Right lobe of liver (tissue), 4 donors: ENCODE measurements around the gene UFD1.

Source experiments
- POLR2A ChIP-seq: fragments of 450-650 bp; IDR thresholded peaks from one replicate; pipeline ENCODE4 v1.6.1; 2017; ENCODE audit warnings: antibody characterized with exemption, mild to moderate bottlenecking
- TF ChIP-seq, protein P1 (sequence below), 4 donors: fragments of 200-600 bp in 3 of 4; fragments of 450-650 bp in 1 of 4; IDR thresholded peaks; one replicate each; pipeline versions ENCODE4 v1.5.1 to v1.8.0; 2016 to 2022; ENCODE audit warnings: antibody characterized with exemption in 4 of 4, mild to moderate bottlenecking in 2 of 4
- donor health status: DM: no; HTN: no; CAD: no.
- donor health status: DM: no; HTN: no; CAD: no.
- donor health status: DM: no; HTN: yes; CAD: no.

- TF ChIP-seq, protein P1, sequence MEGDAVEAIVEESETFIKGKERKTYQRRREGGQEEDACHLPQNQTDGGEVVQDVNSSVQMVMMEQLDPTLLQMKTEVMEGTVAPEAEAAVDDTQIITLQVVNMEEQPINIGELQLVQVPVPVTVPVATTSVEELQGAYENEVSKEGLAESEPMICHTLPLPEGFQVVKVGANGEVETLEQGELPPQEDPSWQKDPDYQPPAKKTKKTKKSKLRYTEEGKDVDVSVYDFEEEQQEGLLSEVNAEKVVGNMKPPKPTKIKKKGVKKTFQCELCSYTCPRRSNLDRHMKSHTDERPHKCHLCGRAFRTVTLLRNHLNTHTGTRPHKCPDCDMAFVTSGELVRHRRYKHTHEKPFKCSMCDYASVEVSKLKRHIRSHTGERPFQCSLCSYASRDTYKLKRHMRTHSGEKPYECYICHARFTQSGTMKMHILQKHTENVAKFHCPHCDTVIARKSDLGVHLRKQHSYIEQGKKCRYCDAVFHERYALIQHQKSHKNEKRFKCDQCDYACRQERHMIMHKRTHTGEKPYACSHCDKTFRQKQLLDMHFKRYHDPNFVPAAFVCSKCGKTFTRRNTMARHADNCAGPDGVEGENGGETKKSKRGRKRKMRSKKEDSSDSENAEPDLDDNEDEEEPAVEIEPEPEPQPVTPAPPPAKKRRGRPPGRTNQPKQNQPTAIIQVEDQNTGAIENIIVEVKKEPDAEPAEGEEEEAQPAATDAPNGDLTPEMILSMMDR (IDR thresholded peaks at IDR 0.05), result no peak
- TF ChIP-seq POLR2A, result no peak
Observed at GRCh38 chr22:19507534-19507861, 28.5 kb upstream of the UFD1 start.
